ENCODE results near the gene NDUFA6. TPM values are rescaled to one million over a fixed set of nuclear protein-coding genes. Genes with fewer than 3 reads are reported as not detected.

NDUFA6 gene
- total and polyA plus RNA-seq, 2 of the 13 experiments (the other 11 are each of a cell fraction or from before 2014, with no cell fraction given), result 68.5 to 87.8 TPM

GRCh38 chr22:42070517-42071422 is 19.8 kb downstream of the NDUFA6 start, which contains the start of gene NAGA (continued):
- no peak for TF ChIP-seq RERE (CRISPR knock-in tag; IDR thresholded peaks at IDR 0.05; ENCODE audit: low read depth)
- TF ChIP-seq SYNCRIP (IDR thresholded peaks at IDR 0.05; ENCODE audit: insufficient read depth, low read depth, low read length), result no peak
- TF ChIP-seq FOXK1 (CRISPR knock-in tag; IDR thresholded peaks at IDR 0.05; ENCODE audit: borderline replicate concordance, low read depth), result no peak
- TF ChIP-seq BORCS8-MEF2B (CRISPR knock-in tag; IDR thresholded peaks at IDR 0.05), result peak; percentile 96
- TF ChIP-seq FOXO4 (CRISPR knock-in tag; conservative IDR thresholded peaks at IDR 0.05), result no peak
- 0 out of 2 replicates have a peak, but pooled peaks have one; percentile 81 for TF ChIP-seq ZNF30 (CRISPR knock-in tag; IDR thresholded peaks at IDR 0.05)
- TF ChIP-seq ZBTB25 (CRISPR knock-in tag; IDR thresholded peaks at IDR 0.05), result peak; percentile 74; the same call in 1 of the 2 replicates
- no peak for TF ChIP-seq SATB2 (CRISPR knock-in tag; IDR thresholded peaks at IDR 0.05)
- TF ChIP-seq IRX3 (CRISPR knock-in tag; IDR thresholded peaks at IDR 0.05; ENCODE audit: borderline replicate concordance, low read depth), result peak; percentile 91; the same call in 1 of the 2 replicates
- TF ChIP-seq ZBTB8A (CRISPR knock-in tag; IDR thresholded peaks at IDR 0.05; ENCODE audit: borderline replicate concordance, low read depth), result no peak
- TF ChIP-seq HMGXB4 (CRISPR knock-in tag; IDR thresholded peaks at IDR 0.05; ENCODE audit: borderline replicate concordance in 1 of 2, low read depth in 1 of 2), result peak in 1 of 2 experiments; percentile 67; a peak in 1 of 4 replicates
- TF ChIP-seq ZNF281 (CRISPR knock-in tag; IDR thresholded peaks at IDR 0.05; ENCODE audit: borderline replicate concordance), result peak; percentile 11; the same call in 1 of the 2 replicates
- TF ChIP-seq ZNF761 (CRISPR knock-in tag; conservative IDR thresholded peaks at IDR 0.05), result 0 out of 2 replicates have a peak, but pooled peaks have one; percentile 72

Measured in HepG2 (cell line).